ENCODE measurements around the gene DLG2.
"Not testable (repeated sequence)": the region's sequence is repeated elsewhere in the genome, so short reads cannot be mapped to it uniquely, and the experiment has no call there.

Gene DLG2

GRCh38 chr11:84833488-84834088, 793.6 kb downstream of the DLG2 start:
- no peak overlapping the region for H3K4me3 ChIP-seq
- no peak overlapping the region for H3K27ac ChIP-seq

GRCh38 chr11:84830372-84830771, 796.8 kb downstream of the DLG2 start:
- no peak overlapping the region for H3K4me3 ChIP-seq
- H3K27ac ChIP-seq: no peak overlapping the region

GRCh38 chr11:84829162-84829561, 798.0 kb downstream of the DLG2 start:
- Histone ChIP-seq H3K27ac (no peak overlapping the region), H3K4me3 (no peak overlapping the region)

- H3K4me3 ChIP-seq: no peak overlapping the region
- H3K27ac ChIP-seq: no peak overlapping the region
Measured at GRCh38 chr11:84828616-84829015, 798.5 kb downstream of the DLG2 start.

GRCh38 chr11:84825106-84825660, 802.0 kb downstream of the DLG2 start:
- H3K4me3 ChIP-seq: no peak overlapping the region
- no peak overlapping the region for H3K27ac ChIP-seq

- H3K27ac ChIP-seq: no peak overlapping the region
- no peak overlapping the region for H3K4me3 ChIP-seq
Measured at GRCh38 chr11:84824624-84825023, 802.5 kb downstream of the DLG2 start.

- H3K4me3 ChIP-seq: no peak overlapping the region
- no peak overlapping the region for H3K27ac ChIP-seq
Measured at GRCh38 chr11:84819537-84819936, 807.6 kb downstream of the DLG2 start.

GRCh38 chr11:84819128-84819527, 808.0 kb downstream of the DLG2 start:
- H3K27ac ChIP-seq: no peak overlapping the region
- H3K4me3 ChIP-seq: no peak overlapping the region

GRCh38 chr11:84817998-84818397, 809.1 kb downstream of the DLG2 start:
- Histone ChIP-seq H3K27ac (no peak overlapping the region), H3K4me3 (no peak overlapping the region)

- H3K4me3 ChIP-seq: no peak overlapping the region
Measured at GRCh38 chr11:84812471-84812969, 814.6 kb downstream of the DLG2 start.

GRCh38 chr11:84806354-84806753, 820.8 kb downstream of the DLG2 start:
- no peak overlapping the region for H3K27ac ChIP-seq
- H3K4me3 ChIP-seq: no peak overlapping the region

More at GRCh38 chr11:84812471-84812969, 814.6 kb downstream of the DLG2 start:
- no peak overlapping the region for H3K27ac ChIP-seq

GRCh38 chr11:84804041-84804440, 823.1 kb downstream of the DLG2 start:
- no peak overlapping the region for H3K4me3 ChIP-seq
- H3K27ac ChIP-seq: no peak overlapping the region

GRCh38 chr11:84800755-84801346, 826.3 kb downstream of the DLG2 start:
- H3K27ac ChIP-seq: no peak overlapping the region
- H3K4me3 ChIP-seq: no peak overlapping the region

GRCh38 chr11:84799112-84799511, 828.0 kb downstream of the DLG2 start:
- Histone ChIP-seq H3K4me3 (no peak overlapping the region), H3K27ac (no peak overlapping the region)

GRCh38 chr11:84795698-84796097, 831.4 kb downstream of the DLG2 start:
- H3K4me3 ChIP-seq: no peak overlapping the region
- H3K27ac ChIP-seq: no peak overlapping the region

GRCh38 chr11:84794663-84795443, 832.3 kb downstream of the DLG2 start:
- no peak overlapping the region for H3K27ac ChIP-seq
- H3K4me3 ChIP-seq: no peak overlapping the region

- Histone ChIP-seq H3K4me3 (no peak overlapping the region), H3K27ac (no peak overlapping the region)
Measured at GRCh38 chr11:84793318-84793717, 833.8 kb downstream of the DLG2 start.

- Histone ChIP-seq H3K27ac (no peak overlapping the region), H3K4me3 (no peak overlapping the region)
Measured at GRCh38 chr11:84790849-84791427, 836.2 kb downstream of the DLG2 start.

- H3K27ac ChIP-seq: no peak overlapping the region
- H3K4me3 ChIP-seq: no peak overlapping the region
Measured at GRCh38 chr11:84788220-84788619, 838.9 kb downstream of the DLG2 start.

- H3K4me3 ChIP-seq, H3K27ac ChIP-seq: not testable (repeated sequence)
Measured at GRCh38 chr11:84784158-84784557, 843.0 kb downstream of the DLG2 start.

Measured in skin epidermis (tissue), 12 donors.